Neutrophil (primary cell): ENCODE data around the gene TAF6L.

ENCODE experiments used
- H3K27ac ChIP-seq: fragments of 200-600 bp; sonication (generic); 2 replicates; pipeline ENCODE4 v1.5.1; 2016; ENCODE audit warnings: mild to moderate bottlenecking, moderate library complexity
- H3K27me3 ChIP-seq: fragments of 200-600 bp; sonication (generic); 2 replicates; pipeline ENCODE4 v1.6.0; 2016; ENCODE audit warnings: mild to moderate bottlenecking
- H3K36me3 ChIP-seq: fragments of 200-600 bp; sonication (generic); 2 replicates; pipeline ENCODE4 v1.5.1; 2017
- H3K4me1 ChIP-seq, 2 experiments: fragments of 200-600 bp in 1 of 2; sonication (generic) in 1 of 2; 1 replicate in 1 of 2; 2 replicates in 1 of 2; pipeline versions ENCODE4 v1.5.1 to v1.6.1; 2013 to 2016; ENCODE audit warnings: low read depth in 1 of 2, low read length in 1 of 2, mild to moderate bottlenecking in 1 of 2, moderate library complexity in 1 of 2; ENCODE audit not compliant: control insufficient read depth in 1 of 2, insufficient read depth in 1 of 2
- H3K4me3 ChIP-seq, 2 experiments: fragments of 200-600 bp in 1 of 2; sonication (generic) in 1 of 2; 1 replicate in 1 of 2; 2 replicates in 1 of 2; pipeline ENCODE4 v1.5.1; 2013 to 2016; ENCODE audit warnings: low read depth in 1 of 2, low read length in 1 of 2, mild to moderate bottlenecking in 1 of 2, moderate library complexity in 1 of 2
- H3K9me3 ChIP-seq: fragments of 200-600 bp; sonication (generic); 2 replicates; pipeline ENCODE4 v1.5.1; 2016
- CTCF ChIP-seq: fragments of 200-600 bp; sonication (generic); IDR thresholded peaks from 2 replicates; pipeline ENCODE4 v1.5.1; 2016; ENCODE audit warnings: antibody characterized with exemption

Gene TAF6L, protein sequence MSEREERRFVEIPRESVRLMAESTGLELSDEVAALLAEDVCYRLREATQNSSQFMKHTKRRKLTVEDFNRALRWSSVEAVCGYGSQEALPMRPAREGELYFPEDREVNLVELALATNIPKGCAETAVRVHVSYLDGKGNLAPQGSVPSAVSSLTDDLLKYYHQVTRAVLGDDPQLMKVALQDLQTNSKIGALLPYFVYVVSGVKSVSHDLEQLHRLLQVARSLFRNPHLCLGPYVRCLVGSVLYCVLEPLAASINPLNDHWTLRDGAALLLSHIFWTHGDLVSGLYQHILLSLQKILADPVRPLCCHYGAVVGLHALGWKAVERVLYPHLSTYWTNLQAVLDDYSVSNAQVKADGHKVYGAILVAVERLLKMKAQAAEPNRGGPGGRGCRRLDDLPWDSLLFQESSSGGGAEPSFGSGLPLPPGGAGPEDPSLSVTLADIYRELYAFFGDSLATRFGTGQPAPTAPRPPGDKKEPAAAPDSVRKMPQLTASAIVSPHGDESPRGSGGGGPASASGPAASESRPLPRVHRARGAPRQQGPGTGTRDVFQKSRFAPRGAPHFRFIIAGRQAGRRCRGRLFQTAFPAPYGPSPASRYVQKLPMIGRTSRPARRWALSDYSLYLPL

DNA sequence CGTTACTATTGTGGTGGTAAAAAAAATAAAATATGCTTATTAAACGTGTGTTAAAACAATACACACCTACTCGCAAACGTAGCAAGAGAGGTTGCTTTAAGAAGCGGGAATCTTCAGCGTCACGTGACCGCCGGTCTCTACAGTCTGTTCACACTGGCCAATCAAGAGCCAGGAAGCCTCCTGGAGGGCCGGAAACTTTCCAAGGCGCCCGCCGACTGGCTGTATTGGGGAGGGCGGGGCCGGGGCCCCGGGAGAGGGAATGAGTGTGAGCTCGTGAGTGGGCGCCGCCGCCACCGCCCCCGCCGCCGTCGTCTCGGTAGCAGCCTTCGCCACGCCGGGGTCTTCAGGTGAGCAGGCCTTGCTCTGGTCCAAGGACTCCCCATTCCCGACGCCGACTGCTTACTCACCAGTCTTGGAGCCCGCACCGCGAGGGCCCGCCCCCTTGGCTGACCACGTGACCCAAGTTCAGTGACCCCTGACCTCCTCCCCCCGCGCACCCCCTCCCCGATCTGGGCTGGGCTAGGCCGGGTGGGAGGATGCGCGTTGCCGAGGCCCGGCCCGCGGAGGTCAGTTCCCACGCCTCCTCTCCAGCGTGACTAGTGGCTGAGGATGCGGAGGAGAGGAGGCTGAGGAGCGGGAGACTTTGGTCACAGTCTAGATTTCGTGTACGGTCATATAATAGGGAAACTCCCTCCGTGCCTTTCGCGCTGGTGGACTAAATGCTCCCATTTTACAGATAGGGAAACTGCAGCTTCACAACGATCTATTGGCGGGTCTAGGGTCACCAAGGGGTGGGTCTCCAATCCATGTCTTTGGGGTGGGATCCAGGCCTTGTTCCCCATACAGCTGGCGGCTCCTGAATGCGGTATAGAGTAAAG, at the start of gene TAF6L:
Gene TAF6L (plus strand): TSS at position 253 of the 878 bp plus-strand sequence. CDS start 4,388 bp downstream, outside the sequence.
- no peak for TF ChIP-seq CTCF
- Histone ChIP-seq H3K4me1 (peaks cover 29 to 31% of the 10 kb centered on the region in 2 experiments), H3K36me3 (peaks cover 10% of the 10 kb centered on the region), H3K4me3 (peak within 1 kb of the TSS; percentile 67 to 84), H3K27me3 (no peaks in the 10 kb centered on the region), H3K9me3 (no peaks in the 10 kb centered on the region), H3K27ac (peak within 1 kb of the TSS; percentile 86)

DNA sequence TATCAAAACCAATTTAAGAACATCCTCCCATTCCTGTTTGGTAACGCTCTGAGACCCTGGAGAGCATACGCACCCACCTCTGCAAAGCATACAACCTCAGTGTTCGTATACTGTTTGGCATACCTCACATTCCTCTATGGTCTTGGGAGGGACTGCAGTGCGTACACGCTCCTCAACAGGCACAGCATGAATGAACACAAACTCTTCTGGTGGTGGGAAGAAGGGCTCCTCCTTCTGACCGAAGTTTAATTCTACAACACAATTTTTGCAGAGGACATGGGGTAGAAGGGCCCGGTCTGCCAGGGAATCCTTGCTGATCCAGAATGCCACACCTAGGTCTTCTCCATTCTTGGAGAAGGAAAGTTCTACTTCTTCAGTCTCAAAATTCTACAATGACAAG, 49.2 kb upstream of the TAF6L start:
- Histone ChIP-seq H3K4me1 (peaks cover 25 to 29% of the 10 kb centered on the region in 2 experiments), H3K27me3 (no peaks in the 10 kb centered on the region), H3K27ac (no peak overlapping the region), H3K36me3 (peaks cover 72% of the 10 kb centered on the region), H3K4me3 (no peak overlapping the region), H3K9me3 (peaks cover 5% of the 10 kb centered on the region)
- no peak for TF ChIP-seq CTCF

DNA sequence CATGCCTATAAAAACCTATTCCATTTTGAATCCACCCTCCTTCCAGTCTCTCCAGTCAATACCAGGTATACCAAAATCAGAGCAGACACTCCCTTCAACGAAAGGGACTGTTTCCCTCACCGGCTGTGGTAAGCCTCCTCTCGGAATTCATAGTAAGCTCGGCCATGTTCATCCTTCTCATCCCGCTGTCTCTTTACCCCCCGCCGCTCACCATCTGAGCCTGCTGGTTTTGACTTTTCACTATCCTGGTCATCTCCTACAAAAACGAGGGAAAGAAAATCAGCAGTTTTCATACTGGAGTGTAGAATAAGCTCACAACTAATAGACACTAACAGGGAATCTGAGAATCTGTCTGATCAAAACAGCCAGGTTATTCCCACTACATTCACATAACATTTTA, 47.0 kb upstream of the TAF6L start:
- H3K4me1 ChIP-seq: peaks cover 33 to 37% of the 10 kb centered on the region in 2 experiments
- TF ChIP-seq CTCF: no peak
- peaks cover 5% of the 10 kb centered on the region for H3K9me3 ChIP-seq
- H3K27ac ChIP-seq: peak overlapping the region; percentile 11
- H3K27me3 ChIP-seq: no peaks in the 10 kb centered on the region
- peaks cover 51% of the 10 kb centered on the region for H3K36me3 ChIP-seq
- H3K4me3 ChIP-seq: no peak overlapping the region

GRCh38 chr11:62725646-62726045, 45.5 kb upstream of the TAF6L start:
- Histone ChIP-seq H3K9me3 (peaks cover 5% of the 10 kb centered on the region), H3K27ac (peak overlapping the region; percentile 98), H3K4me1 (peaks cover 45 to 47% of the 10 kb centered on the region in 2 experiments), H3K4me3 (peak overlapping the region; percentile 82 to 100), H3K36me3 (peaks cover 36% of the 10 kb centered on the region), H3K27me3 (no peaks in the 10 kb centered on the region)
- TF ChIP-seq CTCF: no peak

- Histone ChIP-seq H3K36me3 (peaks cover 29% of the 10 kb centered on the region), H3K9me3 (peaks cover 5% of the 10 kb centered on the region)
These were observed 44.9 kb upstream of the TAF6L start for GRCh38 chr11:62726156-62726914.

More at GRCh38 chr11:62726156-62726914, 44.9 kb upstream of the TAF6L start:
- peak overlapping the region; percentile 82 to 100 for H3K4me3 ChIP-seq
- peak overlapping the region; percentile 98 for H3K27ac ChIP-seq
- peaks cover 45 to 47% of the 10 kb centered on the region in 2 experiments for H3K4me1 ChIP-seq
- H3K27me3 ChIP-seq: no peaks in the 10 kb centered on the region
- TF ChIP-seq CTCF: no peak
